Measurements from ENCODE around the gene TGM5. TPM values are rescaled to one million over a fixed set of nuclear protein-coding genes. Genes with fewer than 3 reads are reported as not detected.

TGM5 gene, protein sequence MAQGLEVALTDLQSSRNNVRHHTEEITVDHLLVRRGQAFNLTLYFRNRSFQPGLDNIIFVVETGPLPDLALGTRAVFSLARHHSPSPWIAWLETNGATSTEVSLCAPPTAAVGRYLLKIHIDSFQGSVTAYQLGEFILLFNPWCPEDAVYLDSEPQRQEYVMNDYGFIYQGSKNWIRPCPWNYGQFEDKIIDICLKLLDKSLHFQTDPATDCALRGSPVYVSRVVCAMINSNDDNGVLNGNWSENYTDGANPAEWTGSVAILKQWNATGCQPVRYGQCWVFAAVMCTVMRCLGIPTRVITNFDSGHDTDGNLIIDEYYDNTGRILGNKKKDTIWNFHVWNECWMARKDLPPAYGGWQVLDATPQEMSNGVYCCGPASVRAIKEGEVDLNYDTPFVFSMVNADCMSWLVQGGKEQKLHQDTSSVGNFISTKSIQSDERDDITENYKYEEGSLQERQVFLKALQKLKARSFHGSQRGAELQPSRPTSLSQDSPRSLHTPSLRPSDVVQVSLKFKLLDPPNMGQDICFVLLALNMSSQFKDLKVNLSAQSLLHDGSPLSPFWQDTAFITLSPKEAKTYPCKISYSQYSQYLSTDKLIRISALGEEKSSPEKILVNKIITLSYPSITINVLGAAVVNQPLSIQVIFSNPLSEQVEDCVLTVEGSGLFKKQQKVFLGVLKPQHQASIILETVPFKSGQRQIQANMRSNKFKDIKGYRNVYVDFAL
- total RNA-seq: not detected in 2 replicates

DNA sequence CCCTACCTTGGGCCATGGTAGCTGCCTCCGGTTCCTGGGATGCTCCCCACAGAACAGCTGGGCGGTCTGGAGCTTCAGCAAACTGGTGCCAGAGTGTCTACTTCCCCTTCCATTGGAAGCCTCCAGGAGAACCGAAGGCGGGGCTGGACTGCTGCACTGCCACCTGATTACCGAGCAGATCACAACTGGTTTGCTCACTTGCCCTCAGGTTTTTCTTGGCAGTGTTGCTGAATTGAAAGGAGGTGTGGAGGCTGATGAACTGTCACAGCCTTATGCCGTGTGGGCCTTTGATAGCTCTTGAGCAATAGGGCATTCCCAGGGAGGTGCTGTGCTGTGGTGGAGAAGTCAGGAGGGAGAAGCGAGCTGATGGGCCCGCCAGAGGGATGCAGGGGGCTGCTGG lies at the start of gene TGM5:
Gene TGM5, minus strand, starts transcription at position 95 of the 400 bp plus-strand sequence. Its CDS starts 79 bp downstream, at position 16.
- Histone ChIP-seq H3K4me1 (ENCODE audit: insufficient read depth, low read length) (no peaks in the 10 kb centered on the region), H3K4me2 (ENCODE audit: insufficient read depth, low read length) (no peak within 1 kb of the TSS), H4K20me1 (ENCODE audit: insufficient read depth, low read length) (no peaks in the 10 kb centered on the region), H3K79me2 (ENCODE audit: insufficient read depth, low read length) (no peaks in the 10 kb centered on the region), H3K27me3 (ENCODE audit: insufficient read depth, low read length) (peaks cover 64% of the 10 kb centered on the region), H3K4me3 (ENCODE audit: insufficient read depth, low read length) (no peak within 1 kb of the TSS), H3K27ac (ENCODE audit: low read depth, low read length) (no peak within 1 kb of the TSS), H3K36me3 (ENCODE audit: insufficient read depth, low read length) (no peaks in the 10 kb centered on the region), H2AFZ (ENCODE audit: low read length) (no peak within 1 kb of the TSS), H3K9me3 (ENCODE audit: low read depth, low read length) (no peaks in the 10 kb centered on the region)
- no peak for DNase-seq (ENCODE audit: insufficient read length, low spot score, missing footprints)
- TF ChIP-seq, protein P1, sequence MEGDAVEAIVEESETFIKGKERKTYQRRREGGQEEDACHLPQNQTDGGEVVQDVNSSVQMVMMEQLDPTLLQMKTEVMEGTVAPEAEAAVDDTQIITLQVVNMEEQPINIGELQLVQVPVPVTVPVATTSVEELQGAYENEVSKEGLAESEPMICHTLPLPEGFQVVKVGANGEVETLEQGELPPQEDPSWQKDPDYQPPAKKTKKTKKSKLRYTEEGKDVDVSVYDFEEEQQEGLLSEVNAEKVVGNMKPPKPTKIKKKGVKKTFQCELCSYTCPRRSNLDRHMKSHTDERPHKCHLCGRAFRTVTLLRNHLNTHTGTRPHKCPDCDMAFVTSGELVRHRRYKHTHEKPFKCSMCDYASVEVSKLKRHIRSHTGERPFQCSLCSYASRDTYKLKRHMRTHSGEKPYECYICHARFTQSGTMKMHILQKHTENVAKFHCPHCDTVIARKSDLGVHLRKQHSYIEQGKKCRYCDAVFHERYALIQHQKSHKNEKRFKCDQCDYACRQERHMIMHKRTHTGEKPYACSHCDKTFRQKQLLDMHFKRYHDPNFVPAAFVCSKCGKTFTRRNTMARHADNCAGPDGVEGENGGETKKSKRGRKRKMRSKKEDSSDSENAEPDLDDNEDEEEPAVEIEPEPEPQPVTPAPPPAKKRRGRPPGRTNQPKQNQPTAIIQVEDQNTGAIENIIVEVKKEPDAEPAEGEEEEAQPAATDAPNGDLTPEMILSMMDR (IDR thresholded peaks at IDR 0.05; ENCODE audit: extremely low read depth, low read depth, low read length): no peak

DNA sequence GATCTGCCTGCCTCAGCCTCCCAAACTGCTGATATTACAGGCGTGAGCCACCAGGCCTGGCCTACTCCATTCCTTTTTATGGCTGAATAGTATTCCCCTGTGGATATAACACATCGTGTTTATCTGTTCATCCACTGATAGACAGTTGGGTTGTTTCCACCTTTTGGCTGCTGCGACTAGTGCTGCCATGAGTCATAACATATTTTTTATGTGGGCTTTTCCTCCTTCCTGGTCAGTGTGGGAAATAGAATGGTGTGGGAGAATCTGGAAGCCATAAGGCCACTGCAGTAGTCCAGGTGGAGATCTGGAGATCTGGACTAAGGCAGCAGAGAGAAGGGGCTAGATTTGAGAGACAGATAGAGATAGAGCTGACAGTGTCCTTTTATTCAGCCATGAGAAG lies 47.4 kb upstream of the TGM5 start:
- Histone ChIP-seq H3K36me3 (ENCODE audit: insufficient read depth, low read length) (no peaks in the 10 kb centered on the region), H2AFZ (ENCODE audit: low read length) (no peak overlapping the region), H3K27me3 (ENCODE audit: insufficient read depth, low read length) (peaks cover 40% of the 10 kb centered on the region)

DNA sequence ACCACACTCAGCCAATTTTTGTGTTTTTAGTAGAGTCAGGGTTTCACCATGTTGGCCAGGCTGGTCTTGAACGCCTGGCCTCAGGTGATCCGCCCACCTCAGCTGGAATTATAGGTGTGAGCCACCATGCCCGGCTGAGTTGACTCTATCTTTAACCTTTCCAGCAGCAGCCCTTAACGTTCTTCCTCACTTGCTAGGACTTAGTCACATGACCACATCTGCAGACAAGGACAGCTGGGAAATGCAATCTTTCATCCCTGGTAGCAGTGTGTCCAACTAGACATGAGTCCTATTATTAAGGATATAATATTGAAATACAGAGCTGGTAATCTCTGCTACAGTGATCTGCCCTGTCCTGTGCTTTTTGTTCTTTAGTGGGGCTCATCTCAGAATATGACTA lies 45.6 kb upstream of the TGM5 start:
- Histone ChIP-seq H3K27ac (ENCODE audit: low read depth, low read length) (no peak overlapping the region), H3K4me1 (ENCODE audit: insufficient read depth, low read length) (no peaks in the 10 kb centered on the region), H3K4me3 (ENCODE audit: insufficient read depth, low read length) (no peak overlapping the region), H4K20me1 (ENCODE audit: insufficient read depth, low read length) (no peaks in the 10 kb centered on the region), H3K36me3 (ENCODE audit: insufficient read depth, low read length) (no peaks in the 10 kb centered on the region), H3K4me2 (ENCODE audit: insufficient read depth, low read length) (no peak overlapping the region), H3K27me3 (ENCODE audit: insufficient read depth, low read length) (peaks cover 45% of the 10 kb centered on the region), H2AFZ (ENCODE audit: low read length) (no peak overlapping the region), H3K79me2 (ENCODE audit: insufficient read depth, low read length) (no peaks in the 10 kb centered on the region), H3K9me3 (ENCODE audit: low read depth, low read length) (peaks cover 4% of the 10 kb centered on the region)
- TF ChIP-seq, protein P1 (IDR thresholded peaks at IDR 0.05; ENCODE audit: extremely low read depth, low read depth, low read length): no peak
- no peak for DNase-seq (ENCODE audit: insufficient read length, low spot score, missing footprints)

More for the DNA sequence above, 47.4 kb upstream of the TGM5 start:
- Histone ChIP-seq H3K4me2 (ENCODE audit: insufficient read depth, low read length) (no peak overlapping the region), H3K4me3 (ENCODE audit: insufficient read depth, low read length) (no peak overlapping the region), H3K4me1 (ENCODE audit: insufficient read depth, low read length) (no peaks in the 10 kb centered on the region), H4K20me1 (ENCODE audit: insufficient read depth, low read length) (no peaks in the 10 kb centered on the region), H3K9me3 (ENCODE audit: low read depth, low read length) (peaks cover 4% of the 10 kb centered on the region), H3K79me2 (ENCODE audit: insufficient read depth, low read length) (no peaks in the 10 kb centered on the region), H3K27ac (ENCODE audit: low read depth, low read length) (no peak overlapping the region)
- no peak for DNase-seq (ENCODE audit: insufficient read length, low spot score, missing footprints)
- TF ChIP-seq, protein P1 (IDR thresholded peaks at IDR 0.05; ENCODE audit: extremely low read depth, low read depth, low read length): no peak
